KOPT-K1 (cell line): Measurements from ENCODE around the gene OPA3.
A peak's percentile ranks its signal among the peaks of the same experiment; 100 is the strongest.
"Not testable (repeated sequence)": the region's sequence is repeated elsewhere in the genome, so short reads cannot be mapped to it uniquely, and the experiment has no call there.

Experiments
- H3K27ac ChIP-seq: fragments of 200-600 bp; sonication (generic); 2 replicates; pipeline ENCODE4 v1.5.1; 2016; ENCODE audit warnings: antibody characterized with exemption, mild to moderate bottlenecking, low read depth, low read length; ENCODE audit not compliant: poor library complexity, severe bottlenecking
- H3K36me3 ChIP-seq: fragments of 200-600 bp; sonication (generic); 2 replicates; pipeline ENCODE4 v1.5.1; 2017; ENCODE audit warnings: antibody characterized with exemption, mild to moderate bottlenecking, low read length, moderate library complexity; ENCODE audit not compliant: insufficient read depth
- H3K9me3 ChIP-seq: fragments of 200-600 bp; sonication (generic); 2 replicates; pipeline ENCODE4 v1.5.1; 2017; ENCODE audit warnings: antibody characterized with exemption, low read length, mild to moderate bottlenecking; ENCODE audit not compliant: insufficient read depth, poor library complexity, severe bottlenecking

The OPA3 gene

DNA sequence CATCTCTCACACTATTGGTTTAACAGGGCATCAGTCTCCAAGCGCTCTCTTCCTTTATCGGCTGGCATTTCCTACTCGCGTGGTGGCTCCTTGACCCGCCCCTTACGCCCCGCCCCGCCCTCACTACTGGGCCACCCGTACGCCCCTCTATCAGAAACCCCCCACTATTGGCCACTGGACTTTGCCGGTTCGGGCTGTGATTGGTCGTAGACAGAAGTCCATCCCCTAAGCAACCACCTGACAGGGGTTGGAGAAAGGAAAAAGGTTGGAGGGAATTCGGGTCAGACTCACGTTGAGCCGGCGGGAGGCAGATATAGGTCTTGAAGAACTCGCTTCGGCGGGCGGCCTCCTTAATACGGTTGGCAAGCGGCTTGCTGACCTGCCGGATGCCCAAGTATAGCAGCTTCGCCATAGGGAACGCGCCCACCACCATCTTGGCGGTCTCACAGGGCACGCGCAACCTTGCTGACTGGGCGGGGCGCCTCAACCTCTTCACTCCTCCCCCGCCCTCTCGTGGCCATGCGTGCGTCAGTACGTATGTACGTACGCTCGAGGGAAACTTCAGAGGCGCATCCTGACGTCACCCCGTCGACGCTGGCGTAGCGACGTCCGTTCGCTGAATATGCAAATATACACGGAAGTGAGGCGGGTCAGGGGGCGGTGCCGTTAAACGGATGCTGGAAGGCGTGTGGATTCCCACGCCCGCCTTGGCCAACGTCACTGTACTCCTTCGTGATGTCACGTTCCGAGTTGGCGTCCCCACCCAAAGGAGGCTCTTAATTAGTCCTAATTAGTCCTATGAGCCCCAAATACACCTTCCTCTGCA lies at the start of gene OPA3:
TSS of gene OPA3 (minus strand) at position 471 of the 826 bp plus-strand sequence. CDS start at position 433, 38 bp downstream.
- H3K9me3 ChIP-seq, result no peaks in the 10 kb centered on the region
- no peaks in the 10 kb centered on the region for H3K36me3 ChIP-seq
- H3K27ac ChIP-seq, result peak within 1 kb of the TSS; percentile 80

GRCh38 chr19:45632468-45633196 lies 48.0 kb upstream of the OPA3 start:
- no peaks in the 10 kb centered on the region for H3K9me3 ChIP-seq
- H3K27ac ChIP-seq, result no peak overlapping the region
- peaks cover 21% of the 10 kb centered on the region for H3K36me3 ChIP-seq

DNA sequence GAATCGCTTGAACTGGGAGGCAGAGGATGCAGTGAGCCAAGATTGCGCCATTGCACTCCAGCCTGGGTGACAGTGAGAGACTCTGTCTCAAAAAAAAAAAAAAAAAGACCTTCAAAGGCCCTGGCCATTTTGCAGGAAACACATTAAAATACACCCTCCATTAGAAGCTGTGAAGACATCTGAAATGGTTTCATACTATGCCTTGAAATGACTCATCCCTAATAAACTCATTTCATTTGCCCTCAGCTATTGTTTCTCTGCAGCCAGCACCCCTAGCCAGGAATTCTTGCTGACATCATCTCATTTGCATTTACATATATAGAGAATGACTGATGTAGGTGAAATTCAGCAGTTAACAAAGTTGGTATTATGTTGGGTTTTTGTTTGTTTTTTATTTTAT lies 45.9 kb upstream of the OPA3 start:
- Histone ChIP-seq H3K27ac (no peak overlapping the region), H3K9me3 (no peaks in the 10 kb centered on the region), H3K36me3 (peaks cover 35% of the 10 kb centered on the region)

DNA sequence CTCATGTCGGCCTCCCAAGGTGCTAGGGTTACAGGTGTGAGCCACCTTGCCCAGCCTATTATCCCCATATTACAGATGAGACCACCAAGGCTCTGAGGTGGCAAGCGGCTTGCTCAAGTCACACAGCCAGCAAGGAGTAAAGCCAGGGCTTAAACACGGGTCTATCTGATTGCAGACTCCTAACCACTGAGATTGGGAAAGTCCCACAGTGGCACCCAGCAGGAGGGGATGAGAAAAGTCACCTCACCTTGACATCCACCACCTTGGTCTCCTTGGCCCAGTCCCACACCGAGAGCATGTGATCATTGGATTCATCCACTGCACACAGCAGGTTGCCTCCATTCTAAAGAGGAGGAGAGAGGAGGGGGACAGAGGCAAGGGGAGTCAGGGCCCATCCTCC lies 45.1 kb upstream of the OPA3 start:
- Histone ChIP-seq H3K27ac (no peak overlapping the region), H3K36me3 (peaks cover 35% of the 10 kb centered on the region), H3K9me3 (no peaks in the 10 kb centered on the region)

DNA sequence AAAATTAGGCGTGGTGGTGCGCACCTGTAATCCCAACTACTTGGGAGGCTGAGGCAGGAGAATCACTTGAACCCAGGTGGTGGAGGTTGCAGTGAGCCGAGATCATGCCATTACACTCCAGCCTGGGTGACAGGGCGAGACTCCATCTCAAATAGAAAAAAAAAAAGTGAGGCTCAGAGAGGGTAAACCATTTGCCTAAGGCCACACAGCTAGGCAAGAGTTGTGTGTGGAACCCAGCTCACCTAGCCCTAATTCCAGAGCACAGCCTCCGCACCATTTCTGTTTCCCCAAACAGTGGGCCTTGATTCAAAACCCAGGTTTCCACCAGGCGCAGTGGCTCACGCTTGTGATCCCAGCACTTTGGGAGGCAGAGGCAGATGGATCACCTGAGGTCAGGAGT lies 43.6 kb upstream of the OPA3 start:
- peaks cover 40% of the 10 kb centered on the region for H3K36me3 ChIP-seq
- H3K27ac ChIP-seq, H3K9me3 ChIP-seq: not testable (repeated sequence)

- Histone ChIP-seq H3K27ac (no peak overlapping the region), H3K9me3 (no peaks in the 10 kb centered on the region), H3K36me3 (peaks cover 57% of the 10 kb centered on the region)
Measured at GRCh38 chr19:45623984-45624383, 39.4 kb upstream of the OPA3 start.

DNA sequence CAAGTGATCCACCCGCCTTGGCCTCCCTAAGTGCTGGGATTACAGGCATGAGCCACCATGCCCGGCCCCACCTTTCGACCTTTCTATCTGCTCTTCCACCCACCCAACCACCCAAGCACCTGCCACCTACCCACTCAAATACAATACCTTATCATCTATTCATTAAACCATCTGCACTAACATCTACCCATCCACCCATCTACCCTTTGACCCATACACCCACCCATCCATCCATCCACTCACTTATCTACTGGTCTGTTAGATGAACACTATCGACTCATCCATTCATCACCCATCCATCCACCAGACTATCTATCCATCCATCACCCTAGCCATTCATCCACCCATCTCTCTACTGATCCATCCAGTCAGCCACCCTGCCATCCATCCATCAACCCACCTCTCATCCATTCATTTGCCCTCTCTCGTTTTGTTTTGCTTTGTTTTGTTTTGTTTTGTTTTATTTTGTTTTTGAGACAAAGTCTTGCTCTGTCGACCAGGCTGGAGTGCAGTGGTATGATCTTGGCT lies 37.4 kb upstream of the OPA3 start:
- Histone ChIP-seq H3K9me3 (no peaks in the 10 kb centered on the region), H3K36me3 (peaks cover 42% of the 10 kb centered on the region; the same call in 1 of the 2 replicates), H3K27ac (no peak overlapping the region)

DNA sequence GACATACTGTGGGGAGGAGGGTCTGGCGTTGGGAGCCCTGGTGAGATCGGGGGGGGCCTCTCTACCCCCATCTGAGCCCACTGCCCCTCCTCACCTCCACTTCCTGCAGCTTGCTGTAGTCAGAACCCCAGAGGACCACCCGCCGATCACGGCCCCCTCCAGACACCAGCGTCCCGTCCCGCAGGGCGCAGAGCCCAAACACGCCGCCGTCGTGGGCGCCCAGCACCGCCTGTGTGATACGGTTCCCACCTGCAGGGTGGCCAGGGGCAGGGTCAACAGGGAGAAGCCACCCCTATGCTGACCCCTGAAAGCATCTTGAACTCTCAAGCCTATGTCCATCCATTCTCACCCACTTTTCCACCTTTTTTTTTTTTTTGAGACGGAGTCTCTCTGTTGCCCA lies 36.8 kb upstream of the OPA3 start:
- H3K9me3 ChIP-seq, result no peaks in the 10 kb centered on the region
- no peak overlapping the region for H3K27ac ChIP-seq
- H3K36me3 ChIP-seq, result peaks cover 39% of the 10 kb centered on the region; the same call in 1 of the 2 replicates

DNA sequence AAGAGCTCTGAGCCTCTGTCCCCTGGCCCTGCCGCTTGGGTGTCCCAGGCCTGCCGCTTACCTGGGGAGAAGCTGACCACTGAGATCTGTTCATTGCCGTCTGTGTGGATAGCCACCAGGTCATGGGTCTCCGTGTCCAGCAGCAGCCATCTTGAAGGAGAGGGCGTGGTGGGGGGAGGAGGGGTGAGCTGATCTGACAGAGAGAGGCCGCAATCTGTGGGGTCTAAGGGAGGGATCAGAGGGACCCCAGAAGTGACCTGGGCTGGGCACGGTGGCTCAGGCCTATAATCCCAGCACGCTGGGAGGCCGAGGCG lies 32.1 kb upstream of the OPA3 start:
- Histone ChIP-seq H3K36me3 (peaks cover 67% of the 10 kb centered on the region; the same call in 1 of the 2 replicates), H3K9me3 (no peaks in the 10 kb centered on the region), H3K27ac (no peak overlapping the region)

- no peaks in the 10 kb centered on the region for H3K9me3 ChIP-seq
- H3K27ac ChIP-seq, result no peak overlapping the region
- H3K36me3 ChIP-seq, result peaks cover 65% of the 10 kb centered on the region; the same call in 1 of the 2 replicates
Measured at GRCh38 chr19:45615795-45616703, 31.4 kb upstream of the OPA3 start.

DNA sequence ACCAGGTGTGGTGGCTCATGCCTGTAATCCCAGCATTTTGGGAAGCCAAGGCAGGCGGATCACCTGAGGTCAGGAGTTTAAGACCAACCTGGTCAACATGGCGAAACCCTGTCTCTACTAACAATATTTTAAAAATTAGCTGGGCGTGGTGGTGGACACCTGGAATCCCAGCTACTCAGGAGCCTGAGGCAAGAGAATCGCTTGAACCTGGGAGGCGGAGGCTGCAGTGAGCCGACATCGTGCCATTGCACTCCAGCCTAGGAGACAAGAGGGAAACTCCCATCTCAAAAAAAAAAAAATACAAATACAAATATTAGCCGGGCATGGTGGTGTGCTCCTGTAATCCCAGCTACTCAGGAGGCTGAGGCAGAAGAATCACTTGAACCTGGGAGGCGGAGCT lies 30.5 kb upstream of the OPA3 start:
- not testable (repeated sequence) for H3K27ac ChIP-seq, H3K9me3 ChIP-seq
- peaks cover 66% of the 10 kb centered on the region; the same call in 1 of the 2 replicates for H3K36me3 ChIP-seq

GRCh38 chr19:45613926-45614725 lies 29.5 kb upstream of the OPA3 start:
- Histone ChIP-seq H3K36me3 (peaks cover 67% of the 10 kb centered on the region), H3K27ac (no peak overlapping the region), H3K9me3 (no peaks in the 10 kb centered on the region)

DNA sequence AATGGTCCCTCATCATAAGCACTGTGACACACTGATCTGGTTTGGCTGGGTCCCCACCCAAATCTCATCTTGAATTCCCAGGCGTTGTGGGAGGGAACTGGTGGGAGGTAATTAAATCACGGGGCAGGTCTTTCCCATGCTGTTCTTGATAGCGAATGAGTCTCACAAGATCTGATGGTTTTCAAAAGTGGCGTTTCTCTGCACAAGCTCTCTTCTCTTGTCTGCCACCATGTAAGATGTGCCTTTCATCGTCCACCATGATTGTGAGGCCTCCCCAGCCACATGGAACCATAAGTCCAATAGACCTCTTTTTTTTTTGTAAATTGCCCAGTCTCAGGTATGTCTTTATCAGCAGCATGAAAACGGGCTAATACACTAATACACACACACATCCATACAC lies 24.3 kb upstream of the OPA3 start:
- no peak overlapping the region for H3K27ac ChIP-seq
- no peaks in the 10 kb centered on the region for H3K9me3 ChIP-seq
- peaks cover 46% of the 10 kb centered on the region for H3K36me3 ChIP-seq
